NCI-H748 treated with DMSO at 0.1 percent for 48 hours (cell line): ENCODE measurements around the gene FDCSP.
"Not testable (repeated sequence)": the region's sequence is repeated elsewhere in the genome, so short reads cannot be mapped to it uniquely, and the experiment has no call there.

Experiments used
- DNase-seq: peaks from one replicate; lab custom pipeline; 2025; lab: John Stamatoyannopoulos, UW

The FDCSP gene

DNA sequence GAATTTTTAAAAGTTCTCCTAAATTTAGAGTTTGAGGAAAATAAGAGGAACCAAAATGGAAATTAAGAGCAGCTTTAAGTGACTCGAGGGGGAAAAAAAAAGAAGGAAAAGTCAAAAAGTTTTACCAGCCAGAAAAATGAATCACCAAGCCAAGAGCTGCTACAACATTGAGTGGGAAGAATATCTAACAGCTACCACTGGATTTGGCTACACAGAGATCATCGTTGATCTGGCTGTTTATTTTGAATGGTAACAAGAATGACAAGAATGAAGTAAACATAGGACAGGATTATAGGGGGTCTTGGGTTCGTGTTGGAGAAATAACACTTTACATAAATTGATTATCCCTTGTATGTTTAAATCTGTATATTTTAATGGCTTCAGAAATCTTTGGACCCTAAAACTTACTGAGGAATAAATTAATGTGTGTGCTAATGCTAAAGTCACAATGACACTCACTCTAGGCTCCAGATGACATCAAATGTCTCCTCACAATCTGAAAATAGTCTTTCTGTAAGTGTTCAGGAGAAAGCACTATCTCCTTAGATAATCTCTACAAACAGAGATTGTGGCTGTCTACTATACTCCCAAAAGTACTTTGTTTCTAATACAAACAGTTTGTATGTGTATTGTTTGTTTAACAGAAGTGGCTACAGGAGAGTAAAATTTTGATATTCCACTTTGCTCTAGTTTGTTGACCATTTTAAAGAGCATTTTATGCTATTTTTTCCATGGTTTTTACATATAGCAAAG, 13.4 kb downstream of the FDCSP start:
- no peak for DNase-seq

DNA sequence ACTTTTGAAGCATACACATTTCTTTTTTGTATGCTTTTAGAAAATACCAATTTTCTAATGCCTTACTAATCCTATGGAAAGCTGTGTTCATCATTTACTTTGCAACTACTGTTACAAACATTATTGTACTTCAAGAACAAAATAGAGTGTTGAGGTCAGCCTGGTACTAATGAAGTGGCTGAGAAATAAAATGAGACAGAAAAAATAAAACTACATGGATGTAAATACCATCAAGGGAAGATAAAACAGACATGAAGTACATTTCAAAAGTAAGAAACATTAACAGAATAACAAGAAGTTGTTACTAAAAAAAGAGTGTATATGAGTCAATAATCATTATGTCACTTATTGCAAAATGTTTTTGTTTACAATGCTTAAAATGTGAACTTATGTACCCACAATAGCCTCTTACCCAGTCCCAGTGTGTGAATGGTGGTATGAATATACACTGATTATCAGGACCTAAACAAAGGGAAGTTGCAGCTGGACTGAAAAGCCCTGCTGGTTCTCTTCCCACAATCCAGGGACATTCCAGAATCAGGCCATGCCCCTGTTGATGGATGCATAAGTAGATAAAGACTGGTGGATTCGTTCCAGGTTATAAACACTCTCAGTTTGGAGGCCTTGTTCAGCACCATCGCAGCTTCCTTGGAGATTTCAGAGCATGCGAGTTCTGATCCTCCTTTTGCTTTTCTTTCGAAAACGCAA, 14.1 kb downstream of the FDCSP start:
- DNase-seq, result no peak

DNA sequence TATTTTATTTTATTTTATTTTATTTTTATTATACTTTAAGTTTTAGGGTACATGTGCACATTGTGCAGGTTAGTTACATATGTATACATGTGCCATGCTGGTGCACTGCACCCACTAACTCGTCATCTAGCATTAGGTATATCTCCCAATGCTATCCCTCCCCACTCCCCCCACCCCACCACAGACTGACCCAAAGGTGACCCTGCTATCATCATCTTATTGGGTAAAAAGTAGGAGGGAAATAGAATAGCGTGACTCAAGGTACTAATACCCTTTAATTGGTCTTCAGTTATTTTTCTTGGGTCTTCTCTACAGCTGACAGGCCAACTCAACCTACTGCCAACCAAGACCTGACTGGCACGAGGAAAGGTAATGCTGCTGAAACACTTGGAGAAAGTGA, 16.4 kb downstream of the FDCSP start, which contains the start of gene CSN3:
CSN3 (plus strand) TSS at position 301 of the 400 bp plus-strand sequence. CDS start 2,223 bp downstream, outside the sequence.
- DNase-seq, result not testable (repeated sequence)

DNA sequence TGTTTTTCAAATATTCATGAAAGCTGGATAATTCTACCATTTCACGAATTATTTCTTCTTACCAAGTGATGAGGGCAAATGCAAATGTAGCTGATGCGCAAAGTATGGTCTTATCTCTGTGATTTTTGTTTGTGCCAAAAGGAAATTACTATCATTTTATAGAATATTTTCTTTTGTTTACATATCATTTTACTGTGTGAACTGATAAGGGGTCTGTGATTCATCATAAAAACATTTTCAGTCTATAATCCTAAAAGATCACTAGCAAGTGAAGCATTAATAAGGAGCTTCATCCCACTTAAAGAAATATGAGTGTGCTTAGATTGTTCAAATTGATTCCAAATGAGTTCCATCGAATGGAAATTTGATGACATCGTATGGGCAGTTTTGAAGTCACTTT, 17.2 kb downstream of the FDCSP start:
- no peak for DNase-seq

DNA sequence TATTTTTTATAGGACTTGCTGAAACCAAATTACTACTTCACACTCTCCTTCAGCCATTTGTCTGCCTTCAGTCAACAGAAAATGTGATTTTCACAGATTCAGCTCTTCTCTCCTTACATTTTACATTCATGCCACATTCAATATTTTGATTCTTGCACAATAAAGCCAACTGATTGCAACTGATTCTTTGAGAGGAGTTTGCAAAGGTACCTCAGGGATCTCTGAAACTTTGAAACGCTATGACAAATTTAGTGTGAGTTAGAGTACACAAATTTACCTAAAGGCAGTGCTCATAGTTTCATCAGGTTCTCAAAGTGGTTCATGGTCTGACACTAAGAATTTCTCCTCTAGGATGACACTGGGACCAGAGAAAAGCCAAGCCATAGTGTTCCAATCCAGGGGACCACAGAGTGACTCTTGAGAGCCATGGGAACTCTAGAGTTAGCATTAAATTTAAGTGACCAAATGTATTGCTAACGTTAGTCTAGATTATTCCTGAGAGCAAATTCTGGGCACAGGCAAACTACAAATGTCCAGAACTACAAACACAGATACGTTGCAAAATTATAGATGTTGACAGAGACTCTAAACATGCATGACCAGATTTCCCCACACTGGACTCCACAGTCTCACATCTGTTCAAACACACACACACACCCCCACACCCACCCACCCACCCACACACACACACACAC, 25.5 kb downstream of the FDCSP start:
- DNase-seq, result no peak

DNA sequence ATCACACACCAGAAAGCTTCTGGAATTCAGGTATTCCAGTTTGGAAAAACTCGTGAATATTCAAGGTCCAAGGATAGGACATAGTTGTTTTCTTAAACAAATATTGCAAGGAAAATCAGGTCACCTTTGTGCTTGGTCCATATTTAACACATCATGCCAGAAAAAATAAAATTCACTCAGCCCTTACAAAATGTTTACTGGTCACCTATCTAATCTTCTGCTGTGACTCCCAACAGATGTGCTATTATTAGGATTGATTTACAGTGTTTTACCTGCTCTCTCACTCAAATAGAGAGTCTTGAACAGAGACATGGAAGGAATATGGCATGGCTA, 26.0 kb downstream of the FDCSP start:
- DNase-seq, result no peak

DNA sequence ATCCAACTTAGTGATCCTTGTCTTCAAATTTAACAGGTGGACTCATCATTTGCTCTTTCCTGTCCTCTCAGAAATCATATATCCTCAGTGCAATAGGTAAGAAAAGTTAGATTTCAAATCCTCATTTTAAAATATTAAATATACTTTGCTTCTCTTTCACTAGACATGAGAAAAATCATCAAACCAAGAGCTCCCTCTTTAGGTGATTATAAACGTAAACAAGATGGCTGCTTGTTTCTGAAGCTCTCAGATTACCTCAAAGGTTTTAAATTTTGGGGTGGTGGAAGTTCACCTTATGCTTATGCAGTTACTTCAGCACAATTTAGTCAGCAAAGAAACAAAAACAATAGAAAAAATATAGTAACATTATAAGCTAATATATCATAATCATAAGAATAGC, 43.8 kb downstream of the FDCSP start:
- no peak for DNase-seq

DNA sequence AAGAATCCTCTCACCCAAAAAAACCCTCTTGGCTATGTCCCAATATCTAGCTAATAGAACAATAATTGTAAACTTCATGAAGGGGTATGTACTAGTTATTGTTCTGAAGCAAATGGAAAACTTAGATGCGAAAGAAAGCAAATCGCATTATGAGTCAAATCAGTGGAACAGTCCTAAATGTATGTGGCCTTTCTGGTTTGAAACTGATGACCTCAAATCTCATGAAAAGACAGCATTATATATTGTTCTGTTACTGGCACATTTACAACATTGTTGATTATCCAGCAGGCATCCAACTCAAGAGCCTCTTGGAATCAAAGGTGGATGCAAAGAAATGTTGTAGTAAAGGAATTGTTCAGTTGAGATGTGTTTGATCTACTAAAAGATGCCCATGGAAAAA, 51.2 kb downstream of the FDCSP start:
- no peak for DNase-seq

DNA sequence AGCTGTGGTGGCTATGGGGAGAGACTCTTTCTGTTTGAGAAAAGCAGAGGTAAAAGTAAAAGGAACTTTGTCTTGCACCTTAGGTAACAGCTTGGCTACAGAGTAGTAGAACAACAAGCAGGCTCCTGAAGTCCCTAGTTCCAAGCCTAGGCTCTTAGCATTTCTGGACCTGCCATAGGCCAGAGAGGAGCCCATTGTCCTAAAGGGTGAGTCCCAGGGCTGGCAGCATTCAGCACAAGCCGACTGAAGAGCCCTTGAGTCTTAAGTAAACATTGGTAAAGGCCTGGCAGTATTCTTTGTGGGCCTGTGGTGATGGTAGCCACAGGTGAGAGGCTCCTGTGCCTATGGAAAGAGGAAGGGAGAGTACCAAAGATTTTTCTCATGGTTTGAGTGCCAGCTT, 54.6 kb downstream of the FDCSP start:
- DNase-seq, result no peak
